Activated B cell treated with CpG ODN at 0.5 μM for 24 hours (primary cell): ENCODE measurements around the gene VSIG10L2. TPM values are rescaled to one million over a fixed set of nuclear protein-coding genes. Genes with fewer than 3 reads are reported as not detected.
"Not testable (repeated sequence)": the region's sequence is repeated elsewhere in the genome, so short reads cannot be mapped to it uniquely, and the experiment has no call there.

Experiments used
- ATAC-seq: fragments of 200-7000 bp; cut with Tn5 transposase; one replicate; pipeline ENCODE4 v1.10.0; 2021; ENCODE audit warnings: low read depth, mild to moderate bottlenecking, moderate library complexity
- CTCF ChIA-PET: fragments of 350-600 bp; sonication (Branson Sonifier 250); formaldehyde crosslinking; loops from one replicate; lab custom pipeline; 2021; ENCODE audit warnings: antibody characterized with exemption; lab: Charles Lee
- POLR2A ChIA-PET: fragments of 350-600 bp; sonication (Branson Sonifier 250); formaldehyde crosslinking; loops from one replicate; lab custom pipeline; 2021; ENCODE audit warnings: antibody characterized with exemption; lab: Charles Lee
- DNase-seq: peaks from one replicate; pipeline ENCODE4 v3.0.0; 2022
- H3K27ac Mint-ChIP-seq: one replicate; pipeline ENCODE4 v1.8.0; 2020; ENCODE audit warnings: mixed read lengths
- H3K27me3 Mint-ChIP-seq: one replicate; pipeline ENCODE4 v1.8.0; 2021; ENCODE audit warnings: mixed read lengths
- H3K36me3 Mint-ChIP-seq: one replicate; pipeline ENCODE4 v1.8.0; 2021; ENCODE audit warnings: low read depth, mixed read lengths
- H3K4me1 Mint-ChIP-seq: one replicate; pipeline ENCODE4 v1.8.0; 2021; ENCODE audit warnings: mixed read lengths
- H3K4me3 Mint-ChIP-seq: one replicate; pipeline ENCODE4 v1.8.0; 2020; ENCODE audit warnings: mild to moderate bottlenecking, mixed read lengths
- H3K9me3 Mint-ChIP-seq: one replicate; pipeline ENCODE4 v1.8.0; 2020; ENCODE audit warnings: mixed read lengths
- CTCF ChIP-seq: fragments of 200-600 bp; IDR thresholded peaks from one replicate; pipeline ENCODE4 v1.8.0; 2022; ENCODE audit warnings: antibody characterized with exemption, mild to moderate bottlenecking
- intact Hi-C: fragments of 100-400 bp; cut with micrococcal nuclease; formaldehyde crosslinking; loops from one replicate; pipeline ENCODE4 v1.15.1; 2024
- total RNA-seq: library from RNA; stranded (reverse); gene quantifications from 2 replicates; pipeline ENCODE4 v1.2.3, GENCODE V29; 2022

The VSIG10L2 gene
- total RNA-seq, 1 donor from 2014 or later = not detected

GRCh38 chr11:125903711-125904659 is 41.9 kb upstream of the VSIG10L2 start, which contains the start of gene DDX25:
Gene DDX25, plus strand, starts transcription at chr11:125904508. Its CDS starts 10 bp downstream, at chr11:125904518.
- Mint-ChIP-seq H3K9me3 (no peaks in the 10 kb centered on the region), H3K27me3 (peaks cover 22% of the 10 kb centered on the region), H3K4me3 (peak within 1 kb of the TSS; percentile 94), H3K4me1 (peaks cover 31% of the 10 kb centered on the region), H3K27ac (no peak within 1 kb of the TSS), H3K36me3 (peaks cover 28% of the 10 kb centered on the region)
- CTCF ChIA-PET = interaction anchor here (1.0 to 1.6 kb wide), 2 partner anchors 16 to 17 kb away, joined by 3 to 13 read pairs; partner anchors contain the start of gene HYLS1
- DNase-seq (no peak), ATAC-seq (no peak)
- no peak for TF ChIP-seq CTCF
- intact Hi-C loops = loop anchor here (1.0 to 5.0 kb wide), 5 partner anchors 17 to 365 kb away; partner anchors contain the start of genes CDON, CHEK1, FAM118B and FOXRED1
- POLR2A ChIA-PET = interaction anchor here (0.7 to 2.7 kb wide), 3 partner anchors 17 to 307 kb away, joined by 3 to 64 read pairs (median 6); partner anchors contain the start of genes CHEK1, HYLS1 and RPUSD4

DNA sequence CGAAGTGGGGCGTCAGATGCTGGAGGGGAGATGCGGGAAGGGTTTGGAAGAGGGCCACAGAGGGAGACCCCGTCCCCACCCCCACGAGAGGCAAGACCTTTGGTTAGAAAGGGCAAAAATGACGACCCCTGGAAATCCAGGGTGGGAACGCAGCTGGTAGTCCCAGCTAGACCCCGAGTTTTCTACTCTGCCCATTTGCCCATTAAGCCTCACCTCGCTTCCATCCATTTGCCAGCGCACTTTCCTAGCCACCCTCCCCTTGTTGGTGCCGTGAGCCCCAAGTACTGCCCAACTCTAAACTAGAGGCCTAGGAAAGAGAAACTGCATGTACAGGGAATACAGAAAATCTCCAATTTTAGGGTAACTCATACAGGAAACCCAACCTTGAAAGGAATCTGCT is 41.2 kb upstream of the VSIG10L2 start:
- Mint-ChIP-seq H3K36me3 (peaks cover 21% of the 10 kb centered on the region), H3K4me3 (peak overlapping the region; percentile 59), H3K9me3 (no peaks in the 10 kb centered on the region), H3K4me1 (peaks cover 31% of the 10 kb centered on the region), H3K27me3 (peaks cover 22% of the 10 kb centered on the region), H3K27ac (no peak overlapping the region)
- DNase-seq (no peak), ATAC-seq (no peak)
- TF ChIP-seq CTCF = no peak
- ChIA-PET CTCF (no interaction called here), POLR2A (interaction anchor here (2.7 kb wide), 1 partner anchor 17 kb away, joined by 64 read pairs; the partner anchor contains the start of gene HYLS1)
- intact Hi-C loops = loop anchor here (5.0 kb wide), 1 partner anchor 158 kb away; the partner anchor contains the start of gene CDON

- peaks cover 20% of the 10 kb centered on the region for H3K27me3 Mint-ChIP-seq
- TF ChIP-seq CTCF = no peak
- no peaks in the 10 kb centered on the region for H3K4me1 Mint-ChIP-seq
- no peak for ATAC-seq
- H3K36me3 Mint-ChIP-seq = no peaks in the 10 kb centered on the region
- no peak overlapping the region for H3K27ac Mint-ChIP-seq
- intact Hi-C loops = no loop called here
- no peak for DNase-seq
- ChIA-PET CTCF (no interaction called here), POLR2A (no interaction called here)
- H3K4me3 Mint-ChIP-seq = no peak overlapping the region
- no peaks in the 10 kb centered on the region for H3K9me3 Mint-ChIP-seq
Observed at GRCh38 chr11:125910226-125910849, 35.5 kb upstream of the VSIG10L2 start.

GRCh38 chr11:125914601-125915000 is 31.2 kb upstream of the VSIG10L2 start:
- POLR2A ChIA-PET, DNase-seq, ATAC-seq, H3K4me3 Mint-ChIP-seq, H3K36me3 Mint-ChIP-seq, H3K4me1 Mint-ChIP-seq, H3K9me3 Mint-ChIP-seq, intact Hi-C loops, H3K27ac Mint-ChIP-seq, CTCF ChIA-PET: not testable (repeated sequence)
- H3K27me3 Mint-ChIP-seq = peaks cover 19% of the 10 kb centered on the region

GRCh38 chr11:125916683-125917347 is 29.0 kb upstream of the VSIG10L2 start:
- TF ChIP-seq CTCF = no peak
- CTCF ChIA-PET = no interaction called here
- H3K9me3 Mint-ChIP-seq = no peaks in the 10 kb centered on the region
- H3K4me1 Mint-ChIP-seq = no peaks in the 10 kb centered on the region
- H3K27me3 Mint-ChIP-seq = peaks cover 14% of the 10 kb centered on the region
- POLR2A ChIA-PET = interaction anchor here (0.6 kb wide), 1 partner anchor 42 kb away, joined by 3 read pairs; no protein-coding TSS in a partner anchor
- H3K4me3 Mint-ChIP-seq = no peak overlapping the region
- ATAC-seq (no peak), DNase-seq (no peak)
- H3K27ac Mint-ChIP-seq = no peak overlapping the region
- no peaks in the 10 kb centered on the region for H3K36me3 Mint-ChIP-seq
- intact Hi-C loops = no loop called here
